Parathyroid adenoma (tissue), 2 donors: ENCODE results near the gene RRAGD.

ENCODE experiments used
- H2AFZ ChIP-seq: fragments of 300-600 bp; sonication (generic); one replicate; pipeline ENCODE4 v1.7.0; 2017; ENCODE audit warnings: antibody characterized with exemption, mild to moderate bottlenecking
- H3K27ac ChIP-seq: fragments of 300-600 bp; sonication (generic); one replicate; pipeline ENCODE4 v1.7.0; 2017
- H3K27me3 ChIP-seq: fragments of 300-600 bp; sonication (generic); one replicate; pipeline ENCODE4 v1.7.0; 2017; ENCODE audit warnings: low read length; ENCODE audit not compliant: control insufficient read depth, insufficient read depth
- H3K36me3 ChIP-seq: fragments of 300-600 bp; sonication (generic); one replicate; pipeline ENCODE4 v1.7.0; 2017; ENCODE audit warnings: low read length; ENCODE audit not compliant: control insufficient read depth, insufficient read depth
- H3K4me1 ChIP-seq: fragments of 300-600 bp; sonication (generic); one replicate; pipeline ENCODE4 v1.7.0; 2017; ENCODE audit warnings: control low read depth
- H3K4me2 ChIP-seq: fragments of 300-600 bp; sonication (generic); one replicate; pipeline ENCODE4 v1.7.0; 2017; ENCODE audit warnings: low read length
- H3K4me3 ChIP-seq: fragments of 300-600 bp; sonication (generic); one replicate; pipeline ENCODE4 v1.7.0; 2017; ENCODE audit warnings: low read depth, low read length
- H3K79me2 ChIP-seq: fragments of 300-600 bp; sonication (generic); one replicate; pipeline ENCODE4 v1.7.0; 2017; ENCODE audit warnings: control low read depth
- H3K9ac ChIP-seq: fragments of 300-600 bp; sonication (generic); one replicate; pipeline ENCODE4 v1.7.0; 2017; ENCODE audit warnings: mild to moderate bottlenecking
- H3K9me3 ChIP-seq: fragments of 300-600 bp; sonication (generic); one replicate; pipeline ENCODE4 v1.7.0; 2017; ENCODE audit warnings: low read length; ENCODE audit not compliant: control insufficient read depth
- TF ChIP-seq, protein P1 (sequence below): fragments of 300-600 bp; sonication (generic); IDR thresholded peaks from one replicate; pipeline ENCODE4 v1.7.0; 2017; ENCODE audit warnings: antibody characterized with exemption, mild to moderate bottlenecking
- donor health status: primary hyperparathyroidism.

The RRAGD gene

GRCh38 chr6:89452281-89452680, 40.2 kb upstream of the RRAGD start:
- no peak overlapping the region for H3K4me2 ChIP-seq
- no peaks in the 10 kb centered on the region for H3K36me3 ChIP-seq
- no peaks in the 10 kb centered on the region for H3K4me1 ChIP-seq
- TF ChIP-seq, protein P1, sequence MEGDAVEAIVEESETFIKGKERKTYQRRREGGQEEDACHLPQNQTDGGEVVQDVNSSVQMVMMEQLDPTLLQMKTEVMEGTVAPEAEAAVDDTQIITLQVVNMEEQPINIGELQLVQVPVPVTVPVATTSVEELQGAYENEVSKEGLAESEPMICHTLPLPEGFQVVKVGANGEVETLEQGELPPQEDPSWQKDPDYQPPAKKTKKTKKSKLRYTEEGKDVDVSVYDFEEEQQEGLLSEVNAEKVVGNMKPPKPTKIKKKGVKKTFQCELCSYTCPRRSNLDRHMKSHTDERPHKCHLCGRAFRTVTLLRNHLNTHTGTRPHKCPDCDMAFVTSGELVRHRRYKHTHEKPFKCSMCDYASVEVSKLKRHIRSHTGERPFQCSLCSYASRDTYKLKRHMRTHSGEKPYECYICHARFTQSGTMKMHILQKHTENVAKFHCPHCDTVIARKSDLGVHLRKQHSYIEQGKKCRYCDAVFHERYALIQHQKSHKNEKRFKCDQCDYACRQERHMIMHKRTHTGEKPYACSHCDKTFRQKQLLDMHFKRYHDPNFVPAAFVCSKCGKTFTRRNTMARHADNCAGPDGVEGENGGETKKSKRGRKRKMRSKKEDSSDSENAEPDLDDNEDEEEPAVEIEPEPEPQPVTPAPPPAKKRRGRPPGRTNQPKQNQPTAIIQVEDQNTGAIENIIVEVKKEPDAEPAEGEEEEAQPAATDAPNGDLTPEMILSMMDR, result no peak
- no peak overlapping the region for H3K9ac ChIP-seq
- no peaks in the 10 kb centered on the region for H3K27me3 ChIP-seq
- H3K79me2 ChIP-seq, result no peaks in the 10 kb centered on the region
- H3K4me3 ChIP-seq, result no peak overlapping the region
- H2AFZ ChIP-seq, result no peak overlapping the region
- H3K9me3 ChIP-seq, result no peaks in the 10 kb centered on the region
- H3K27ac ChIP-seq, result no peak overlapping the region

DNA sequence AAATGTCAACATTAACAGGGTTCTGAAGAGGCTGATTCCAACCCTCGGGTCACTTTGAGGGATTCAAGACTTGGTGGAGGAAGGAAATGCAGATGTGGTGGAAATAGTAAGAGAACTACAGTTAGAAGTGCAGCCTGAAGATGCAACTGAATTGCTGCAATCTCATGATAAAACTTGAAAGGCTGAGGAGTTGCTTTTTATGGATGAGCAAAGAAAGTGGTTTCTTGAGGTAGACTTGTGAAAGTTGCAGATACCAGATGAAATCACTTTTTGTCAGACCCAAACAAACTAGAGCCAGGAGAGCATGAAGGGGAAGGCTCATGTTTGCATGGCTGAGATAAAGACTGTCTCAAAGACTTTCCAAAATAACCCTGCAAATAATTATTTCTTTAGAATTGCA, 37.1 kb upstream of the RRAGD start:
- TF ChIP-seq, protein P1, result no peak
- Histone ChIP-seq H3K4me3 (no peak overlapping the region), H3K9me3 (no peaks in the 10 kb centered on the region), H3K27ac (no peak overlapping the region), H3K4me2 (no peak overlapping the region), H3K4me1 (no peaks in the 10 kb centered on the region), H3K79me2 (no peaks in the 10 kb centered on the region), H2AFZ (no peak overlapping the region), H3K27me3 (no peaks in the 10 kb centered on the region), H3K9ac (no peak overlapping the region), H3K36me3 (no peaks in the 10 kb centered on the region)

- TF ChIP-seq, protein P1, result no peak
- no peaks in the 10 kb centered on the region for H3K27me3 ChIP-seq
These were observed 31.6 kb upstream of the RRAGD start for GRCh38 chr6:89443658-89444057.

DNA sequence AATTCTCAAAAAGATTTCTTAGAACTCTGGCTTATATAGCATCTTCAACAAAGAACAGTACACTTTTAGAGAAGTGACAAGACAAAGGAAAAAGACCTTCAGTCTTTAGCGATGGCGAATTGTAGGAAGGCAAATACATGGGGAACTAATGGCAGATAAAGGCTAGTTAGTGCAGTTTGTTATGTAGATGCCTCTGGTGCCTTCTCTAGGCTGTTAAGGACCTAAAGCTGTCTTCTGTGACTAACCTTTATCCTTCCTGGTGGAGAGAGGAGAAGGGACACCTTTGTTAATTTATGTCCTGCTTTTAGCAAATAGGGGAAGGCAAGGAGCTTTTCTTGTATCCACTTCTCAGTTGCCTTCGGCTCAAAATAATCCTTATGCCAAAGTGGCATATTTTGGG, 28.1 kb upstream of the RRAGD start:
- no peak overlapping the region for H3K4me2 ChIP-seq
- no peak overlapping the region for H3K27ac ChIP-seq
- no peaks in the 10 kb centered on the region for H3K9me3 ChIP-seq

More at GRCh38 chr6:89443658-89444057, 31.6 kb upstream of the RRAGD start:
- H3K9me3 ChIP-seq, result no peaks in the 10 kb centered on the region
- no peak overlapping the region for H2AFZ ChIP-seq
- H3K79me2 ChIP-seq, result no peaks in the 10 kb centered on the region
- no peaks in the 10 kb centered on the region for H3K36me3 ChIP-seq
- no peak overlapping the region for H3K4me3 ChIP-seq
- H3K4me2 ChIP-seq, result no peak overlapping the region
- H3K4me1 ChIP-seq, result no peaks in the 10 kb centered on the region
- no peak overlapping the region for H3K9ac ChIP-seq
- H3K27ac ChIP-seq, result no peak overlapping the region

GRCh38 chr6:89439014-89439413, 26.9 kb upstream of the RRAGD start:
- Histone ChIP-seq H3K27me3 (no peaks in the 10 kb centered on the region), H3K4me1 (peaks cover 4% of the 10 kb centered on the region), H3K79me2 (no peaks in the 10 kb centered on the region), H3K36me3 (no peaks in the 10 kb centered on the region), H2AFZ (no peak overlapping the region), H3K27ac (no peak overlapping the region), H3K4me3 (no peak overlapping the region), H3K9ac (no peak overlapping the region), H3K9me3 (no peaks in the 10 kb centered on the region), H3K4me2 (no peak overlapping the region)
- TF ChIP-seq, protein P1, result no peak

More for the DNA sequence above, 28.1 kb upstream of the RRAGD start:
- H3K79me2 ChIP-seq, result no peaks in the 10 kb centered on the region
- H3K4me1 ChIP-seq, result peaks cover 4% of the 10 kb centered on the region
- TF ChIP-seq, protein P1, result no peak
- no peaks in the 10 kb centered on the region for H3K27me3 ChIP-seq
- H3K9ac ChIP-seq, result no peak overlapping the region
- H2AFZ ChIP-seq, result no peak overlapping the region
- no peak overlapping the region for H3K4me3 ChIP-seq
- H3K36me3 ChIP-seq, result no peaks in the 10 kb centered on the region
